Spleen (tissue), 7 donors: Measurements from ENCODE around the gene ATP6AP2.

Source experiments
- POLR2A ChIP-seq, 3 donors: fragments of 450-650 bp; IDR thresholded peaks; one replicate each; pipeline ENCODE4 v1.5.1; 2017; ENCODE audit warnings: antibody characterized with exemption in 3 of 3, mild to moderate bottlenecking in 1 of 3
- POLR2AphosphoS5 ChIP-seq, 3 donors: sonication (generic); formaldehyde crosslinking; IDR thresholded peaks; one replicate each; pipeline ENCODE4 v1.5.1; 2017; ENCODE audit warnings: antibody characterized with exemption in 3 of 3
- TF ChIP-seq, protein P1 (sequence below), 11 experiments: fragments of 200-600 bp in 7 of 11; fragments of 450-650 bp in 4 of 11; sonication (generic) in 4 of 11; IDR thresholded peaks in 8 of 11; conservative IDR thresholded peaks in 3 of 11; 1 replicate in 7 of 11; 2 replicates in 4 of 11; pipeline versions ENCODE4 v1.4.0 to v1.8.0; 2016 to 2021; ENCODE audit warnings: antibody characterized with exemption in 11 of 11, inconsistent platforms in 4 of 11, mild to moderate bottlenecking in 1 of 11
- donor health status: DM: no; HTN: no; CAD: no; lungs with moderate emphysema.
- donor health status: DM: no; HTN: no; CAD: no.
- donor health status: DM: no; HTN: no; CAD: no.

GRCh38 chrX:40617566-40617965 lies 36.8 kb downstream of the ATP6AP2 start:
- no peak for TF ChIP-seq POLR2A (IDR thresholded peaks at IDR 0.05)
- TF ChIP-seq, protein P1, sequence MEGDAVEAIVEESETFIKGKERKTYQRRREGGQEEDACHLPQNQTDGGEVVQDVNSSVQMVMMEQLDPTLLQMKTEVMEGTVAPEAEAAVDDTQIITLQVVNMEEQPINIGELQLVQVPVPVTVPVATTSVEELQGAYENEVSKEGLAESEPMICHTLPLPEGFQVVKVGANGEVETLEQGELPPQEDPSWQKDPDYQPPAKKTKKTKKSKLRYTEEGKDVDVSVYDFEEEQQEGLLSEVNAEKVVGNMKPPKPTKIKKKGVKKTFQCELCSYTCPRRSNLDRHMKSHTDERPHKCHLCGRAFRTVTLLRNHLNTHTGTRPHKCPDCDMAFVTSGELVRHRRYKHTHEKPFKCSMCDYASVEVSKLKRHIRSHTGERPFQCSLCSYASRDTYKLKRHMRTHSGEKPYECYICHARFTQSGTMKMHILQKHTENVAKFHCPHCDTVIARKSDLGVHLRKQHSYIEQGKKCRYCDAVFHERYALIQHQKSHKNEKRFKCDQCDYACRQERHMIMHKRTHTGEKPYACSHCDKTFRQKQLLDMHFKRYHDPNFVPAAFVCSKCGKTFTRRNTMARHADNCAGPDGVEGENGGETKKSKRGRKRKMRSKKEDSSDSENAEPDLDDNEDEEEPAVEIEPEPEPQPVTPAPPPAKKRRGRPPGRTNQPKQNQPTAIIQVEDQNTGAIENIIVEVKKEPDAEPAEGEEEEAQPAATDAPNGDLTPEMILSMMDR (IDR thresholded peaks at IDR 0.05 in 8 of 11, conservative IDR thresholded peaks at IDR 0.05 in 3 of 11) = no peak
- no peak for TF ChIP-seq POLR2AphosphoS5 (IDR thresholded peaks at IDR 0.05)
